ENCODE measurements around the gene PALD1. TPM values are rescaled to one million over a fixed set of nuclear protein-coding genes. Genes with fewer than 3 reads are reported as not detected.

The PALD1 gene
- total and polyA plus RNA-seq, 2 donors (not counting 1 experiment from before 2014, with no cell fraction given), result 0.09 to 0.33 TPM

DNA sequence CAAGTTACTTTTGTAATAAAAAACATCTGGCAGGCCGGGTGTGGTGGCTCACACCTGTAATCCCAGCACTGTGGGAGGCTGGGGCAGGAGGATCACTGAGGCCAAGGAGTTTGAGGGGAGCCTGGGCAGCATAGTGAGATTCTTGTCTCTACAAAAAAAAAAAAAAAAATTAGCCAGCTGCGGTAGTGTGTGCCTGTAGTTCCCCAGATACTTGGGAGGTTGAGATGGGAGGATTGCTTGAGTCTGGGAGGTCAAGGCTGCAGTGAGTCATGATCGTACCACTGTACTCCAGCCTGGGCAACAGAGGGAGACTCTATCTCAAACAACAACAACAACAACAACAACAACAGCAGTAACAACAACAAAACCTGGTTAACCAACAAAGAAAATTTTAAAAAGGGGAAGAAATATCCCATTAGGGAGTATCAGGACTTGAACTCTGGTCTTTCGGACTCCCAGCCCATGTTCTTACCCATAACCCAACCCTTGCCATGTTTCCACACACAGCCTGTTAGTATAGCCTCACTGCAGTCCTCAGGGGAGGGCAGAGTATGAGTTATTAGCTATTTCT, 17.2 kb downstream of the PALD1 start:
- Histone ChIP-seq H3K36me3 (ENCODE audit: control insufficient read depth, insufficient read depth, low read length) (no peaks in the 10 kb centered on the region), H3K27me3 (ENCODE audit: control insufficient read depth, insufficient read depth, low read length) (peaks cover 2% of the 10 kb centered on the region), H3K9ac (ENCODE audit: insufficient read depth, low read length) (no peak overlapping the region), H3K27ac (ENCODE audit: insufficient read depth, low read length) (no peak overlapping the region), H3K79me2 (ENCODE audit: control insufficient read depth, insufficient read depth, low read length) (no peaks in the 10 kb centered on the region), H3K9me3 (ENCODE audit: control insufficient read depth, insufficient read depth, low read depth, low read length) (no peaks in the 10 kb centered on the region), H4K20me1 (ENCODE audit: control insufficient read depth, extremely low read depth, insufficient read depth, low read length) (no peaks in the 10 kb centered on the region), H3K4me3 (replicated peaks in 1 of 4; ENCODE audit: control extremely low read depth in 1 of 4, insufficient read depth in 1 of 4, low read depth in 3 of 4, low read length in 4 of 4) (no peak overlapping the region), H3K4me2 (ENCODE audit: extremely low read depth, insufficient read depth, low read length) (no peak overlapping the region), H3K4me1 (ENCODE audit: control insufficient read depth, extremely low read depth, insufficient read depth, low read length) (no peaks in the 10 kb centered on the region), H2AFZ (ENCODE audit: low read length) (no peak overlapping the region)
- no peak for DNase-seq (ENCODE audit: low read depth in 2 of 2)
- TF ChIP-seq, protein P1, sequence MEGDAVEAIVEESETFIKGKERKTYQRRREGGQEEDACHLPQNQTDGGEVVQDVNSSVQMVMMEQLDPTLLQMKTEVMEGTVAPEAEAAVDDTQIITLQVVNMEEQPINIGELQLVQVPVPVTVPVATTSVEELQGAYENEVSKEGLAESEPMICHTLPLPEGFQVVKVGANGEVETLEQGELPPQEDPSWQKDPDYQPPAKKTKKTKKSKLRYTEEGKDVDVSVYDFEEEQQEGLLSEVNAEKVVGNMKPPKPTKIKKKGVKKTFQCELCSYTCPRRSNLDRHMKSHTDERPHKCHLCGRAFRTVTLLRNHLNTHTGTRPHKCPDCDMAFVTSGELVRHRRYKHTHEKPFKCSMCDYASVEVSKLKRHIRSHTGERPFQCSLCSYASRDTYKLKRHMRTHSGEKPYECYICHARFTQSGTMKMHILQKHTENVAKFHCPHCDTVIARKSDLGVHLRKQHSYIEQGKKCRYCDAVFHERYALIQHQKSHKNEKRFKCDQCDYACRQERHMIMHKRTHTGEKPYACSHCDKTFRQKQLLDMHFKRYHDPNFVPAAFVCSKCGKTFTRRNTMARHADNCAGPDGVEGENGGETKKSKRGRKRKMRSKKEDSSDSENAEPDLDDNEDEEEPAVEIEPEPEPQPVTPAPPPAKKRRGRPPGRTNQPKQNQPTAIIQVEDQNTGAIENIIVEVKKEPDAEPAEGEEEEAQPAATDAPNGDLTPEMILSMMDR (conservative IDR thresholded peaks at IDR 0.05 in 1 of 2, IDR thresholded peaks at IDR 0.05 in 1 of 2; ENCODE audit: low read depth in 1 of 2, low read length in 2 of 2), result no peak
- no peak for TF ChIP-seq EZH2 (IDR thresholded peaks at IDR 0.05; ENCODE audit: low read length, missing control alignments)

GRCh38 chr10:70496341-70497119, 18.0 kb downstream of the PALD1 start:
- H4K20me1 ChIP-seq (ENCODE audit: control insufficient read depth, extremely low read depth, insufficient read depth, low read length), result no peaks in the 10 kb centered on the region
- TF ChIP-seq EZH2 (IDR thresholded peaks at IDR 0.05; ENCODE audit: low read length, missing control alignments), result no peak
- TF ChIP-seq, protein P1 (conservative IDR thresholded peaks at IDR 0.05 in 1 of 2, IDR thresholded peaks at IDR 0.05 in 1 of 2; ENCODE audit: low read depth in 1 of 2, low read length in 2 of 2), result no peak
- H3K4me2 ChIP-seq (ENCODE audit: extremely low read depth, insufficient read depth, low read length), result no peak overlapping the region
- no peak overlapping the region for H3K4me3 ChIP-seq (replicated peaks in 1 of 4; ENCODE audit: control extremely low read depth in 1 of 4, insufficient read depth in 1 of 4, low read depth in 3 of 4, low read length in 4 of 4)
- no peaks in the 10 kb centered on the region for H3K9me3 ChIP-seq (ENCODE audit: control insufficient read depth, insufficient read depth, low read depth, low read length)
- no peaks in the 10 kb centered on the region for H3K36me3 ChIP-seq (ENCODE audit: control insufficient read depth, insufficient read depth, low read length)
- H3K27me3 ChIP-seq (ENCODE audit: control insufficient read depth, insufficient read depth, low read length), result peaks cover 2% of the 10 kb centered on the region
- H3K9ac ChIP-seq (ENCODE audit: insufficient read depth, low read length), result no peak overlapping the region
- H2AFZ ChIP-seq (ENCODE audit: low read length), result no peak overlapping the region
- no peak overlapping the region for H3K27ac ChIP-seq (ENCODE audit: insufficient read depth, low read length)
- DNase-seq (ENCODE audit: low read depth in 2 of 2), result no peak
- no peaks in the 10 kb centered on the region for H3K79me2 ChIP-seq (ENCODE audit: control insufficient read depth, insufficient read depth, low read length)
- H3K4me1 ChIP-seq (ENCODE audit: control insufficient read depth, extremely low read depth, insufficient read depth, low read length), result no peaks in the 10 kb centered on the region

DNA sequence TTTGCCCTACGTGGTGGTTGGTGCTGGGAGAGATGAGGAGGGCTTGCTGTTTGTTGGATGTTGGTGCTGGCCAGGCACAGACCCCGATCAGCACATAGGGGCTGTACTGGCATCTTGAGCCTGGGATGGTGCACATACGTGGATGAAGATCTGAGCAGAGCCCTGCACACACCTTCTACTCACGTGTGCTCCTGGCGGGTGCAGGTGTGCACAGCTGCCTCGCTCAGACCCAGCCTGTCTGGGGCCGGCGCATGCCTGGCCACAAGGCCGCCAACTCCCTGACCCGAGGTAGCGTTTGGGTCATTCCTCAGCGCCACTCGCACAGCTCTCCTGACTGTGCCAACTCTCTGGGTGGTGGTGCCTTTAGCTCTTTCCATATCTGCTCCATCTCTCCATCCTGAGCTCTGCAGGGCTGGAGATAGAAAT, 18.6 kb downstream of the PALD1 start:
- Histone ChIP-seq H3K79me2 (ENCODE audit: control insufficient read depth, insufficient read depth, low read length) (no peaks in the 10 kb centered on the region), H3K27me3 (ENCODE audit: control insufficient read depth, insufficient read depth, low read length) (peaks cover 2% of the 10 kb centered on the region), H3K4me2 (ENCODE audit: extremely low read depth, insufficient read depth, low read length) (no peak overlapping the region), H2AFZ (ENCODE audit: low read length) (no peak overlapping the region), H3K36me3 (ENCODE audit: control insufficient read depth, insufficient read depth, low read length) (no peaks in the 10 kb centered on the region), H3K9me3 (ENCODE audit: control insufficient read depth, insufficient read depth, low read depth, low read length) (no peaks in the 10 kb centered on the region), H3K9ac (ENCODE audit: insufficient read depth, low read length) (no peak overlapping the region), H3K4me1 (ENCODE audit: control insufficient read depth, extremely low read depth, insufficient read depth, low read length) (no peaks in the 10 kb centered on the region), H4K20me1 (ENCODE audit: control insufficient read depth, extremely low read depth, insufficient read depth, low read length) (no peaks in the 10 kb centered on the region), H3K4me3 (replicated peaks in 1 of 4; ENCODE audit: control extremely low read depth in 1 of 4, insufficient read depth in 1 of 4, low read depth in 3 of 4, low read length in 4 of 4) (no peak overlapping the region), H3K27ac (ENCODE audit: insufficient read depth, low read length) (no peak overlapping the region)
- TF ChIP-seq, protein P1 (conservative IDR thresholded peaks at IDR 0.05 in 1 of 2, IDR thresholded peaks at IDR 0.05 in 1 of 2; ENCODE audit: low read depth in 1 of 2, low read length in 2 of 2), result no peak
- DNase-seq (ENCODE audit: low read depth in 2 of 2), result no peak

Measured in fibroblast of lung (primary cell).